ENCODE results near the gene SKAP1.
A peak's percentile ranks its signal among the peaks of the same experiment; 100 is the strongest.
"Not testable (repeated sequence)": the region's sequence is repeated elsewhere in the genome, so short reads cannot be mapped to it uniquely, and the experiment has no call there.

The SKAP1 gene

GRCh38 chr17:48463526-48463925 is 33.5 kb upstream of the SKAP1 start:
- Histone ChIP-seq H3K9ac (ENCODE audit: low read depth, low read length) (no peak overlapping the region), H3K4me3 (ENCODE audit: low read length) (no peak overlapping the region), H3K4me2 (ENCODE audit: low read length) (no peak overlapping the region), H3K36me3 (ENCODE audit: insufficient read depth, low read length) (no peaks in the 10 kb centered on the region), H3K4me1 (ENCODE audit: control insufficient read depth, insufficient read depth, low read length) (no peaks in the 10 kb centered on the region), H3K9me3 (replicated peaks; ENCODE audit: low read length) (no peaks in the 10 kb centered on the region), H3K27me3 (ENCODE audit: control insufficient read depth, insufficient read depth, low read length) (peaks cover 20% of the 10 kb centered on the region)

DNA sequence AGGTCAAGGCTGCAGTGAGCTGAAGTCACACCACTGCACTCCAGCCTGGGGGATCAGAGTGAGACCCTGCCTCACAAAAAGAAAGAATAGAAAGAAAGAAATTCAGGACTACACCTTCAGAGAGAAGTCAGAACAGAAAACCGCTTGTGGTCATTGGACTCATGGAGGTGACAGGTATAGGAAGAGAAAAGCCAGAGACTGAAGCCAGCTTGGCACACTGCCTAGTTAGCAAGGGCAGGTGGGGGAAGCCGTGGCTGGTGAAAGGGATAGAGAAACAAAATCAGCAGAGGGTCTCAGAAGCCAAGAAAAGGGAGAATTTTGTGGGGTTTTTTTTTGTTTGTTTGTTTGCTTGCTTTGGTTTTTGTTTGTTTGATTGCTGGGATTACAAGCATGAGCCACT is 32.9 kb upstream of the SKAP1 start:
- no peaks in the 10 kb centered on the region for H3K36me3 ChIP-seq (ENCODE audit: insufficient read depth, low read length)
- H3K9me3 ChIP-seq (replicated peaks; ENCODE audit: low read length): no peaks in the 10 kb centered on the region
- H3K4me1 ChIP-seq (ENCODE audit: control insufficient read depth, insufficient read depth, low read length): no peaks in the 10 kb centered on the region
- H3K4me3 ChIP-seq (ENCODE audit: low read length): no peak overlapping the region
- H3K4me2 ChIP-seq (ENCODE audit: low read length): no peak overlapping the region
- no peak overlapping the region for H3K9ac ChIP-seq (ENCODE audit: low read depth, low read length)
- H3K27me3 ChIP-seq (ENCODE audit: control insufficient read depth, insufficient read depth, low read length): peaks cover 20% of the 10 kb centered on the region

- Histone ChIP-seq H3K4me2 (ENCODE audit: low read length) (no peak overlapping the region), H3K36me3 (ENCODE audit: insufficient read depth, low read length) (no peaks in the 10 kb centered on the region), H3K9ac (ENCODE audit: low read depth, low read length) (no peak overlapping the region), H3K27me3 (ENCODE audit: control insufficient read depth, insufficient read depth, low read length) (peaks cover 30% of the 10 kb centered on the region), H3K9me3 (replicated peaks; ENCODE audit: low read length) (no peaks in the 10 kb centered on the region), H3K4me1 (ENCODE audit: control insufficient read depth, insufficient read depth, low read length) (no peaks in the 10 kb centered on the region), H3K4me3 (ENCODE audit: low read length) (no peak overlapping the region)
Observed at GRCh38 chr17:48460052-48460451, 30.0 kb upstream of the SKAP1 start.

- Histone ChIP-seq H3K4me3 (ENCODE audit: low read length) (no peak overlapping the region), H3K36me3 (ENCODE audit: insufficient read depth, low read length) (no peaks in the 10 kb centered on the region), H3K9ac (ENCODE audit: low read depth, low read length) (no peak overlapping the region), H3K4me1 (ENCODE audit: control insufficient read depth, insufficient read depth, low read length) (no peaks in the 10 kb centered on the region), H3K9me3 (replicated peaks; ENCODE audit: low read length) (peaks cover 4% of the 10 kb centered on the region), H3K27me3 (ENCODE audit: control insufficient read depth, insufficient read depth, low read length) (peaks cover 23% of the 10 kb centered on the region), H3K4me2 (ENCODE audit: low read length) (no peak overlapping the region)
Observed at GRCh38 chr17:48459070-48459844, 29.2 kb upstream of the SKAP1 start.

GRCh38 chr17:48457080-48457836 is 27.2 kb upstream of the SKAP1 start:
- Histone ChIP-seq H3K9me3 (replicated peaks; ENCODE audit: low read length) (peaks cover 4% of the 10 kb centered on the region), H3K4me1 (ENCODE audit: control insufficient read depth, insufficient read depth, low read length) (no peaks in the 10 kb centered on the region), H3K27me3 (ENCODE audit: control insufficient read depth, insufficient read depth, low read length) (peaks cover 17% of the 10 kb centered on the region), H3K4me3 (ENCODE audit: low read length) (no peak overlapping the region), H3K9ac (ENCODE audit: low read depth, low read length) (no peak overlapping the region), H3K36me3 (ENCODE audit: insufficient read depth, low read length) (no peaks in the 10 kb centered on the region), H3K4me2 (ENCODE audit: low read length) (peak overlapping the region; percentile 42)

DNA sequence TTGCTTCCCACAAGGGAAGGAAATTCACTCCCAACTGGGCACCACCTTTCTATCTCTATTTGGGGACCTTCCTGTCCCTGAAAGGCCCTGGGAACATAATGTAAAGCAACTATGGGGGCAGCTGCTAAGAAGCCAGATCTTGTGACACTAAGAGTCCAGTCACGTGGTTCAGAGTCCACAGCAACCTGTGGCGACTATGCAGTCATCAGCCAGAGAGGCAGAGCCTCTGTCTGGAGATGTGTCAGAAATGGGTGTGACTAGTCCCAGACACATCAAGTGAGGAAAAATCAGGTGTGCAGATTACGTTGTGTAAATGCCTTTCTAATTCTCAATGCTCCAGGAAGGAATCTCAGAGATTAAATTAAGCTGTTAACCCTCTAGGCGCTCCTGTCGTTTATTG is 26.6 kb upstream of the SKAP1 start:
- Histone ChIP-seq H3K4me3 (ENCODE audit: low read length) (no peak overlapping the region), H3K9me3 (replicated peaks; ENCODE audit: low read length) (peaks cover 4% of the 10 kb centered on the region), H3K4me2 (ENCODE audit: low read length) (no peak overlapping the region), H3K36me3 (ENCODE audit: insufficient read depth, low read length) (no peaks in the 10 kb centered on the region), H3K9ac (ENCODE audit: low read depth, low read length) (no peak overlapping the region), H3K4me1 (ENCODE audit: control insufficient read depth, insufficient read depth, low read length) (no peaks in the 10 kb centered on the region), H3K27me3 (ENCODE audit: control insufficient read depth, insufficient read depth, low read length) (peaks cover 16% of the 10 kb centered on the region)

- Histone ChIP-seq H3K4me2 (ENCODE audit: low read length) (no peak overlapping the region), H3K27me3 (ENCODE audit: control insufficient read depth, insufficient read depth, low read length) (peaks cover 16% of the 10 kb centered on the region), H3K9ac (ENCODE audit: low read depth, low read length) (no peak overlapping the region), H3K4me1 (ENCODE audit: control insufficient read depth, insufficient read depth, low read length) (no peaks in the 10 kb centered on the region), H3K4me3 (ENCODE audit: low read length) (no peak overlapping the region), H3K9me3 (replicated peaks; ENCODE audit: low read length) (peaks cover 4% of the 10 kb centered on the region), H3K36me3 (ENCODE audit: insufficient read depth, low read length) (no peaks in the 10 kb centered on the region)
Observed at GRCh38 chr17:48455791-48456190, 25.8 kb upstream of the SKAP1 start.

- H3K36me3 ChIP-seq (ENCODE audit: insufficient read depth, low read length): no peaks in the 10 kb centered on the region
- H3K4me1 ChIP-seq (ENCODE audit: control insufficient read depth, insufficient read depth, low read length): no peaks in the 10 kb centered on the region
- no peak overlapping the region for H3K4me2 ChIP-seq (ENCODE audit: low read length)
- H3K27me3 ChIP-seq (ENCODE audit: control insufficient read depth, insufficient read depth, low read length): peaks cover 18% of the 10 kb centered on the region
- no peak overlapping the region for H3K4me3 ChIP-seq (ENCODE audit: low read length)
- H3K9me3 ChIP-seq (replicated peaks; ENCODE audit: low read length): peaks cover 4% of the 10 kb centered on the region
- H3K9ac ChIP-seq (ENCODE audit: low read depth, low read length): no peak overlapping the region
Observed at GRCh38 chr17:48453447-48453846, 23.4 kb upstream of the SKAP1 start.

DNA sequence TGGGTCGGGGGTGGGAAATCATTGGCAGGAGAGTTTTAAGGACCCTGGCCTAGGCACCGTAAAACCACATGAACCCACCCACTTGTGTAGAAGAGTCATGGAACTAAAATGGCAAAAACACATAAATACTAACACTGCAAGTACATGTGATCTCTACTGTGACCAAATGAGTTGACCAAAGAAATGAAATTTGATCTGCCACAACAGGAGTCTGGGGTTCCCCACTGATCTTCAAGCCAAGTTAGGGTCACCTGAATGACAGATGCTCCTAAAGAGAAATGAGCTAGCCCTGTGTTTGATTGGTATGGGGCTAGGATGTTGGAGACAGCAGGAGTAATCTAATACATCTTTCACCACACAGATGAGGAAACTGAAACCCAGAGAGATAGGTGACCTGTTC is 21.5 kb upstream of the SKAP1 start:
- Histone ChIP-seq H3K4me3 (ENCODE audit: low read length) (no peak overlapping the region), H3K27me3 (ENCODE audit: control insufficient read depth, insufficient read depth, low read length) (peaks cover 14% of the 10 kb centered on the region), H3K9me3 (replicated peaks; ENCODE audit: low read length) (peaks cover 4% of the 10 kb centered on the region), H3K36me3 (ENCODE audit: insufficient read depth, low read length) (no peaks in the 10 kb centered on the region), H3K9ac (ENCODE audit: low read depth, low read length) (no peak overlapping the region), H3K4me1 (ENCODE audit: control insufficient read depth, insufficient read depth, low read length) (no peaks in the 10 kb centered on the region), H3K4me2 (ENCODE audit: low read length) (no peak overlapping the region)

- H3K4me1 ChIP-seq (ENCODE audit: control insufficient read depth, insufficient read depth, low read length); H3K27me3 ChIP-seq (ENCODE audit: control insufficient read depth, insufficient read depth, low read length); H3K9ac ChIP-seq (ENCODE audit: low read depth, low read length); H3K4me2 ChIP-seq (ENCODE audit: low read length); H3K4me3 ChIP-seq (ENCODE audit: low read length); H3K36me3 ChIP-seq (ENCODE audit: insufficient read depth, low read length); H3K9me3 ChIP-seq (replicated peaks; ENCODE audit: low read length): not testable (repeated sequence)
Observed at GRCh38 chr17:48449335-48449734, 19.3 kb upstream of the SKAP1 start.

- H3K4me3 ChIP-seq (ENCODE audit: low read length): no peak overlapping the region
- H3K4me1 ChIP-seq (ENCODE audit: control insufficient read depth, insufficient read depth, low read length): no peaks in the 10 kb centered on the region
- H3K4me2 ChIP-seq (ENCODE audit: low read length): no peak overlapping the region
- no peak overlapping the region for H3K9ac ChIP-seq (ENCODE audit: low read depth, low read length)
- H3K9me3 ChIP-seq (replicated peaks; ENCODE audit: low read length): no peaks in the 10 kb centered on the region
- H3K36me3 ChIP-seq (ENCODE audit: insufficient read depth, low read length): no peaks in the 10 kb centered on the region
- peaks cover 5% of the 10 kb centered on the region for H3K27me3 ChIP-seq (ENCODE audit: control insufficient read depth, insufficient read depth, low read length)
Observed at GRCh38 chr17:48445248-48445620, 15.2 kb upstream of the SKAP1 start.

Measured in skeletal muscle satellite cell (primary cell).